Endodermal cell (in vitro differentiated cells): Measurements from ENCODE around the gene CAPN2. TPM values are rescaled to one million over a fixed set of nuclear protein-coding genes. Genes with fewer than 3 reads are reported as not detected.

Source experiments
- DNase-seq: peaks from one replicate; pipeline ENCODE4 v3.0.0-alpha.2; 2017
- H3K27ac ChIP-seq: 2 replicates; pipeline ENCODE4 v1.5.1; 2013; ENCODE audit warnings: mild to moderate bottlenecking, low read depth, low read length, moderate library complexity
- H3K27me3 ChIP-seq: 2 replicates; pipeline ENCODE4 v1.6.1; 2013; ENCODE audit warnings: mild to moderate bottlenecking, low read length, moderate library complexity; ENCODE audit not compliant: insufficient read depth, control insufficient read depth, poor library complexity, severe bottlenecking
- H3K36me3 ChIP-seq: 2 replicates; pipeline ENCODE4 v1.7.0; 2013; ENCODE audit warnings: mild to moderate bottlenecking, low read length, moderate library complexity; ENCODE audit not compliant: control insufficient read depth, insufficient read depth
- H3K4me1 ChIP-seq: one replicate; pipeline ENCODE4 v1.7.0; 2013; ENCODE audit warnings: low read length; ENCODE audit not compliant: control insufficient read depth, insufficient read depth
- H3K4me3 ChIP-seq: 2 replicates; pipeline ENCODE4 v1.5.1; 2013; ENCODE audit warnings: mild to moderate bottlenecking, low read length, moderate library complexity
- H3K9ac ChIP-seq: 2 replicates; pipeline ENCODE4 v1.6.1; 2013; ENCODE audit warnings: mild to moderate bottlenecking, low read length, moderate library complexity; ENCODE audit not compliant: poor library complexity, severe bottlenecking; ENCODE audit errors: extremely low read depth
- H3K9me3 ChIP-seq: 2 replicates; pipeline ENCODE4 v1.6.1; 2013; ENCODE audit warnings: mild to moderate bottlenecking, low read length, moderate library complexity; ENCODE audit not compliant: control insufficient read depth
- H3K27ac Mint-ChIP-seq: 2 replicates; pipeline ENCODE4 v1.8.0; 2020; ENCODE audit warnings: mixed read lengths
- H3K27me3 Mint-ChIP-seq: 2 replicates; pipeline ENCODE4 v1.8.0; 2021; ENCODE audit warnings: mild to moderate bottlenecking, mixed read lengths; ENCODE audit not compliant: insufficient read depth
- H3K36me3 Mint-ChIP-seq: 2 replicates; pipeline ENCODE4 v1.8.0; 2020; ENCODE audit warnings: low read depth, mixed read lengths
- H3K4me1 Mint-ChIP-seq: 2 replicates; pipeline ENCODE4 v1.8.0; 2020; ENCODE audit warnings: mixed read lengths
- H3K4me3 Mint-ChIP-seq: 2 replicates; pipeline ENCODE4 v1.8.0; 2020; ENCODE audit warnings: mild to moderate bottlenecking, moderate library complexity, mixed read lengths
- H3K9me3 Mint-ChIP-seq: 2 replicates; pipeline ENCODE4 v1.8.0; 2020; ENCODE audit warnings: mild to moderate bottlenecking, mixed read lengths
- CTCF ChIP-seq: fragments of 200-600 bp; sonication (generic); conservative IDR thresholded peaks from 2 replicates; pipeline ENCODE4 v1.5.0; 2021; ENCODE audit warnings: antibody characterized with exemption, mild to moderate bottlenecking
- WGBS, 2 experiments: methylation state at CpG; one replicate each; pipeline versions ENCODE4 v1.1.5 to v1.1.7; 2013; ENCODE audit warnings: missing lambda C conversion rate in 2 of 2, mixed read lengths in 1 of 2; ENCODE audit not compliant: insufficient coverage in 1 of 2, insufficient read length in 1 of 2; 5-methylcytosine and 5-hydroxymethylcytosine counted together
- total RNA-seq, 2 donors: library from RNA; stranded (reverse); fragmentation: NEBNext Ultra II Directional in 1 of 2; extraction: Animal tissue kit (Norgen Biotek cat#: 25700) in 1 of 2; gene quantifications; 2 replicates in 1 of 2; 3 replicates in 1 of 2; pipeline ENCODE4 v1.2.1, GENCODE V29; 2021

The CAPN2 gene
- total RNA-seq, 2 donors from 2014 or later: 49.2 to 49.7 TPM

- no peak for TF ChIP-seq CTCF
- H3K4me3 ChIP-seq: no peak overlapping the region
- H3K4me1 Mint-ChIP-seq: peaks cover 2% of the 10 kb centered on the region
- H3K36me3 Mint-ChIP-seq: no peaks in the 10 kb centered on the region
- DNase-seq: no peak
- peaks cover 7% of the 10 kb centered on the region for H3K27me3 Mint-ChIP-seq
- WGBS, 2 experiments: 91% methylated on average over 2 of the region's 2 CpGs; no CpG with 5 or more reads in 1 of the 2 experiments
- no peak overlapping the region for H3K27ac Mint-ChIP-seq
- peaks cover 10% of the 10 kb centered on the region for H3K27me3 ChIP-seq
- no peak overlapping the region for H3K4me3 Mint-ChIP-seq
- no peak overlapping the region for H3K9ac ChIP-seq
- no peaks in the 10 kb centered on the region for H3K36me3 ChIP-seq
- peaks cover under 1% of the 10 kb centered on the region for H3K9me3 ChIP-seq
- H3K27ac ChIP-seq: no peak overlapping the region
- H3K4me1 ChIP-seq: no peaks in the 10 kb centered on the region
- peaks cover 10% of the 10 kb centered on the region for H3K9me3 Mint-ChIP-seq
Observed at GRCh38 chr1:223680188-223680587, 32.2 kb upstream of the CAPN2 start.

- Mint-ChIP-seq H3K4me1 (peaks cover 2% of the 10 kb centered on the region), H3K9me3 (no peaks in the 10 kb centered on the region), H3K27ac (no peak overlapping the region), H3K4me3 (no peak overlapping the region), H3K27me3 (peaks cover 15% of the 10 kb centered on the region), H3K36me3 (no peaks in the 10 kb centered on the region)
- peaks cover 19% of the 10 kb centered on the region for H3K27me3 ChIP-seq
- DNase-seq: no peak
- no peak overlapping the region for H3K4me3 ChIP-seq
- WGBS, 2 experiments: 88 to 90% methylated on average over 3 of the region's 3 CpGs
- H3K36me3 ChIP-seq: no peaks in the 10 kb centered on the region
- no peak for TF ChIP-seq CTCF
- H3K9ac ChIP-seq: no peak overlapping the region
- H3K4me1 ChIP-seq: no peaks in the 10 kb centered on the region
- no peak overlapping the region for H3K27ac ChIP-seq
- H3K9me3 ChIP-seq: no peaks in the 10 kb centered on the region
Observed at GRCh38 chr1:223682502-223682901, 29.8 kb upstream of the CAPN2 start.

GRCh38 chr1:223683586-223684487, 28.5 kb upstream of the CAPN2 start:
- H3K9me3 ChIP-seq: no peaks in the 10 kb centered on the region
- H3K27me3 Mint-ChIP-seq: peaks cover 17% of the 10 kb centered on the region
- peaks cover 19% of the 10 kb centered on the region for H3K27me3 ChIP-seq
- 69 to 72% methylated on average over 8 to 9 of the region's 9 CpGs for WGBS, 2 experiments
- no peak overlapping the region for H3K4me3 Mint-ChIP-seq
- no peaks in the 10 kb centered on the region for H3K4me1 ChIP-seq
- H3K36me3 Mint-ChIP-seq: no peaks in the 10 kb centered on the region
- no peaks in the 10 kb centered on the region for H3K9me3 Mint-ChIP-seq
- peaks cover 2% of the 10 kb centered on the region for H3K4me1 Mint-ChIP-seq
- H3K36me3 ChIP-seq: no peaks in the 10 kb centered on the region
- no peak overlapping the region for H3K9ac ChIP-seq
- no peak overlapping the region for H3K27ac ChIP-seq
- TF ChIP-seq CTCF: peak; percentile 94
- no peak overlapping the region for H3K4me3 ChIP-seq
- DNase-seq: peak; percentile 91
- no peak overlapping the region for H3K27ac Mint-ChIP-seq
